Lung microvascular endothelial cell (primary cell): Measurements from ENCODE around the gene PELI2. TPM values are rescaled to one million over a fixed set of nuclear protein-coding genes. Genes with fewer than 3 reads are reported as not detected.

ENCODE experiments used
- DNase-seq, 2 donors: peaks; one replicate each; pipeline versions ENCODE4 v3.0.0 to v3.0.0-alpha.2; 2010; ENCODE audit warnings: low read depth in 2 of 2
- total RNA-seq: library from RNA; depleted of rRNA; stranded (reverse); fragments of >200 nt; gene quantifications from 2 replicates; pipeline ENCODE4 v1.2.1, GENCODE V29; 2014

PELI2 gene
- total RNA-seq, 1 donor from 2014 or later, result 17.5 TPM

GRCh38 chr14:56119201-56119981 lies 1.2 kb downstream of the PELI2 start:
- peak; percentile 40 to 45 for DNase-seq

GRCh38 chr14:56120091-56120691 lies 2.0 kb downstream of the PELI2 start:
- peak; percentile 31 to 48 for DNase-seq

- no peak for DNase-seq
These were observed 3.6 kb downstream of the PELI2 start for GRCh38 chr14:56121816-56122215.

- no peak for DNase-seq
These were observed 4.1 kb downstream of the PELI2 start for GRCh38 chr14:56122301-56122700.

GRCh38 chr14:56124327-56124726 lies 6.1 kb downstream of the PELI2 start:
- no peak for DNase-seq

GRCh38 chr14:56125772-56126636 lies 7.8 kb downstream of the PELI2 start:
- no peak for DNase-seq

- DNase-seq, result no peak
These were observed 8.4 kb downstream of the PELI2 start for GRCh38 chr14:56126637-56126913.

GRCh38 chr14:56127156-56127555 lies 8.9 kb downstream of the PELI2 start:
- no peak for DNase-seq

- no peak for DNase-seq
These were observed 10.9 kb downstream of the PELI2 start for GRCh38 chr14:56129092-56129491.

- DNase-seq, result peak in 1 of 2 donors; percentile 5
These were observed 11.7 kb downstream of the PELI2 start for GRCh38 chr14:56129933-56130332.

- DNase-seq, result no peak
These were observed 13.0 kb downstream of the PELI2 start for GRCh38 chr14:56131004-56131864.

- peak in 1 of 2 donors; percentile 15 for DNase-seq
These were observed 13.9 kb downstream of the PELI2 start for GRCh38 chr14:56131865-56132833.

GRCh38 chr14:56133547-56133946 lies 15.3 kb downstream of the PELI2 start:
- DNase-seq, result no peak

GRCh38 chr14:56135001-56135400 lies 16.8 kb downstream of the PELI2 start:
- DNase-seq, result no peak

GRCh38 chr14:56135668-56136067 lies 17.5 kb downstream of the PELI2 start:
- DNase-seq, result no peak

- DNase-seq, result no peak
These were observed 18.6 kb downstream of the PELI2 start for GRCh38 chr14:56136571-56137452.

- no peak for DNase-seq
These were observed 19.2 kb downstream of the PELI2 start for GRCh38 chr14:56137453-56137807.

- no peak for DNase-seq
These were observed 19.6 kb downstream of the PELI2 start for GRCh38 chr14:56137849-56138248.

- DNase-seq, result no peak
These were observed 20.7 kb downstream of the PELI2 start for GRCh38 chr14:56138928-56139327.
